SJCRH30 (cell line): ENCODE measurements around the gene DOK3. TPM values are rescaled to one million over a fixed set of nuclear protein-coding genes. Genes with fewer than 3 reads are reported as not detected.
A peak's percentile ranks its signal among the peaks of the same experiment; 100 is the strongest.

Experiments used
- DNase-seq, 2 experiments: peaks; one replicate each; pipeline ENCODE4 v3.0.0-alpha.2; 2015 to 2020
- H3K27ac ChIP-seq: fragments of 250-450 bp; sonication (Bioruptor Pico); 2 replicates; pipeline ENCODE4 v1.5.1; 2020; ENCODE audit warnings: mild to moderate bottlenecking, moderate library complexity
- H3K27me3 ChIP-seq: fragments of 250-450 bp; sonication (Bioruptor Pico); 2 replicates; pipeline ENCODE4 v1.5.1; 2020; ENCODE audit warnings: mild to moderate bottlenecking, moderate library complexity
- H3K36me3 ChIP-seq: fragments of 250-450 bp; sonication (Bioruptor Pico); 2 replicates; pipeline ENCODE4 v1.5.1; 2020; ENCODE audit warnings: mild to moderate bottlenecking, moderate library complexity
- H3K4me1 ChIP-seq: fragments of 250-450 bp; sonication (Bioruptor Pico); 2 replicates; pipeline ENCODE4 v1.5.1; 2020; ENCODE audit warnings: mild to moderate bottlenecking, moderate library complexity
- H3K4me3 ChIP-seq: fragments of 250-450 bp; sonication (Bioruptor Pico); 2 replicates; pipeline ENCODE4 v1.5.1; 2020; ENCODE audit warnings: mild to moderate bottlenecking, moderate library complexity
- H3K9me3 ChIP-seq: fragments of 250-450 bp; sonication (Bioruptor Pico); replicated peaks from 2 replicates; pipeline ENCODE4 v1.5.1; 2020; ENCODE audit warnings: mild to moderate bottlenecking, moderate library complexity
- total RNA-seq: library from RNA; depleted of rRNA; stranded (reverse); fragments of >200 nt; shearing (Covaris generic); gene quantifications from 2 replicates; pipeline ENCODE4 v1.2.3, GENCODE V29; 2014

DOK3 gene
- total RNA-seq, 1 experiment from 2014 or later: 6.2 TPM

DNA sequence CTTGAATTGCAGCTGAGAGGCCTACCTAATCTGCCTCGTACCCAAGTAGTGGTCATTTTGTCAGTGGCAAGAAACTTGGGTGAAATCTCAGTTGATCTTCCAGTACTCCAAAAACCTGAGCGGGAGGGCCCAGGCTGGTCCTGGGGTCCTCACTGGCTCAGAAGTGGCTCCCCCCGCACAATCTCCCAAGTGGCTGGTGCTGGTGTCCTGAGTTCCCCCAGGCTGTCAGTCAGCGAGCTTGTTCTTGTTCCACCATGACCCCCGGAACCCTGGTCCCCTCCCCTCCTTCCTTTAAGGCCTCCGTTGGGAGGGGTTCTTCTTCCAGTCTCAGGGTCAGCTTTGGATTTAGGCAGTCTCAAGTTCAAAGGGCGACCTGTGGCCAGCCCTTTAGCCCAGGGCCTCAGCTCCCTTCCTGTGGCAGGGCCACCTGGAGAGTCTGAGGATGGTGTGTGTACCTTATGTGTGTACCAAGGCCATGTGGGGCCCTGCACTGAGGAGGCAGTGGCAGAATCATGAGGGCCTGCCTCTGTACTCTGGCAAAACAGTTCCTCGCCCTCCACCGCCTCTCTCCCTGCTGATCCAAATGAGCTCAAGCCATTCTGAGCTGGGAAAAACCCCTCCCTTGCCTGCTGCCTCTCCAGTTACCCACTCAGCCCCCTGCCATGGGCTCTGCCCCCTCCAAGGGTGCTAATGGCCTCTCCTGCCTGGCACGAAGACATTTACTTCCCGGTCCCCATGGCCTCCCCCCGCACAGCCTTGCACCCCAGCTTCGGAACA is 31.7 kb downstream of the DOK3 start:
- no peak for DNase-seq
- H3K27ac ChIP-seq: no peak overlapping the region
- no peaks in the 10 kb centered on the region for H3K9me3 ChIP-seq
- no peaks in the 10 kb centered on the region for H3K27me3 ChIP-seq
- no peak overlapping the region for H3K4me3 ChIP-seq
- peaks cover 7% of the 10 kb centered on the region; the same call in 1 of the 2 replicates for H3K36me3 ChIP-seq
- H3K4me1 ChIP-seq: 0 out of 2 replicates have a peak, but pooled peaks cover 10% of the 10 kb centered on the region

DNA sequence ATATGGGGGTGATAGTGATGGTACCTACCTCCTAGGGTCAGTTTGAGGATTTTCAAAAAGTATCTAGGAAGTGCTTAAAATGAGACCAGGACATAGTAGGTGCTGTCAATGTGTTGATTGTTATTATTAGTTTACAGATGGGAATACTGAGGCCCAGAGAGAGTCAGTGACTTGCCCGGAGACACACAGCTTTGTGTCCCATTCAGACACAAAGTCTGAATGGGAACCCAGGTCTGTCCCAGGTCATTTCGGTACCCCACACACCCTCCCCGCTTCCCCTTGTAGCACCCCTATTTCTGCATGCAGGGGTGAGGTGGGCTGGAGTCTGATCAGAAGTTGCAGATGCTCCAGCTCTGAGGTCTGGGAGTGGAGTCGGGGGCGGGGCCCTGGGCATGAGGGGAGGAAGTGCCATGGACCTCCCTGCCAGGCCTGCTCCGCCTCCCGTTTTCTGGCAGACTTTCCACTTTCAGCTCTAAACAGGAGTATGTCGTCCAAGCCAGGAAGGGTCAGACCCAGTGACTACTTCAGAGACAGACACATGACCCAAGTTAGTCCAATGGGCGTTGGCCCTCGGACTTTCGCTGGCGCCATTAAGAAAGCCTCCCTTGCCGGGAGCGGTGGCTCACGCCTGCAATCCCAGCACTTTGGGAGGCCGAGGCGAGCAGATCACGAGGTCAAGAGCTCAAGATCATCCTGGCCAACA is 32.9 kb downstream of the DOK3 start:
- DNase-seq: no peak
- no peaks in the 10 kb centered on the region for H3K27me3 ChIP-seq
- peaks cover 11% of the 10 kb centered on the region for H3K36me3 ChIP-seq
- peaks cover 16% of the 10 kb centered on the region; the same call in 1 of the 2 replicates for H3K4me1 ChIP-seq
- no peak overlapping the region for H3K4me3 ChIP-seq
- no peak overlapping the region for H3K27ac ChIP-seq
- H3K9me3 ChIP-seq: no peaks in the 10 kb centered on the region

DNA sequence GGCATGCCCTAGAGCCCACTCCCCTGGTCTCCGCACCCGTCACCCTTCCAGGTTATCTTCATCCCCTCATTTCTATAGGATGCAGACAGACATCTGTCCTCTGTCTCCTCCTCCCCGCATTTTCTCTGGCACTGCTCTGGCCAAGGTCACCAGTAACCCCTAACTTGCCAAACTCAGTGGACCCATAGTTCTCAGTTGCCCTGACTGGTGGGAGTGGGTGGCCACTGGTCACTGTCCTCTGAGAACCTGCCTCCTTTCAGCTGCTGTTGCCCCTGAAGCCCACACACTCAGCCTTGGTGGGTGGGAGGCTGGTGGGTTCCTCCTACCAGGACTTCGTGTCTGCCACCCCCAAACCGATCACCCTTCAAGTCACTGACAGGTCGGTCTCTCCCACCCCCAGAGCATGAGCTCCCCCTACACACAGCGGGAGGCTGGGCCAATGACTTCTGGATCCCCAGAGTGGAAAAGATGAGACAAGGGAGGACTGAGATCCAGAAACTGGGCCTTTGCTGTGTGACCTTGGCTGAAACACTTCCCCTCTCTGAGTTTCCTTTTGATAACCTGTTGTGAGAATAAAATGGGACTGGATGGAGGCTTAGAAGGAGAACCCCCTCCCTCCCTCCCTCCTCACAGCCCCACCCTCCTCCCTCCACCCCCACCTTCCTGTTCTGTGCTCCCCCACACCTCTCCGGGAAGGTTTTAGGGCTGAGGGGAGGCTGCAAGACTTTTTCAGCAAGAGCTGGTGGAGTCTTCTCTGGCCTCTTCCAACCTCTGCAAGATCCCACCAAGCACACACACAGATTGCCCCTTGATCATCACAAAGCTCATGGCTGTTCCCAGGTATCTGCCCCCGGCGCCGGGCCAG is 33.8 kb downstream of the DOK3 start:
- H3K27me3 ChIP-seq: no peaks in the 10 kb centered on the region
- H3K9me3 ChIP-seq: no peaks in the 10 kb centered on the region
- H3K36me3 ChIP-seq: peaks cover 18% of the 10 kb centered on the region
- H3K4me1 ChIP-seq: peaks cover 24% of the 10 kb centered on the region
- H3K4me3 ChIP-seq: no peak overlapping the region
- no peak for DNase-seq
- H3K27ac ChIP-seq: no peak overlapping the region

DNA sequence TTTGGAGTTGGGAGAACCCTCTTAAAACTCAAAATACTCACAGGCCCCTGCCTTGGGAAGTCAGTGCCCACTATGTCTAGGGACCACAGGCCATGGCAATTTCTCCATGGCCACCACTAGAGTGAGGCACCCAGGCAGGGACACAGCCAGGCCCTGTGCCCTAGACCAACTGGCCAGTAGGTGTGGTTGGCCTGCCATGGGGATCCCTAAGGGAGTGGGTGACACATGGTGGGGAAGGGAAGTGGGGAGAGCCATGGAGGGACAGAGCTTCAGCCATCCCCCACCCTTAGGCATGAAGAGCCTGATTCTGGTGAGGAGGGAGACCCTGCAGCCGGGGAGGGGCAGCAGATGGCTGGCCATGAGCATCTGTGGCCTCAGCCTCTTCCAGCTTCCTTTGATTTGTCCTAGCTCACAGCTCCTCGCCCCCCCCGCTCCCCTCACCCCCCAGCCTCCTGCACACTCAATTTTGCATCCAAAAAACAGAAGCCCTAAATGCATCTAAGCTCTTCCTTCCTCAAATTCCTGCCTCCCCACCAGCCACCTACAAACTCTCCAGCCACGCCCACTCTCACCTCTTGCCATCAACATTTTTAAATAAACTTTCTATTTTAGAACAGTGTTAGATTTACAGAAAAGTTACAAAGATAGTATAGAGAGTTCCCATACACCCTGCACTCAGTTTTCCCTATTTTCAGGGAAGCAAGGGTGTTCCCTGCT is 34.6 kb downstream of the DOK3 start:
- no peak overlapping the region for H3K27ac ChIP-seq
- DNase-seq: no peak

DNA sequence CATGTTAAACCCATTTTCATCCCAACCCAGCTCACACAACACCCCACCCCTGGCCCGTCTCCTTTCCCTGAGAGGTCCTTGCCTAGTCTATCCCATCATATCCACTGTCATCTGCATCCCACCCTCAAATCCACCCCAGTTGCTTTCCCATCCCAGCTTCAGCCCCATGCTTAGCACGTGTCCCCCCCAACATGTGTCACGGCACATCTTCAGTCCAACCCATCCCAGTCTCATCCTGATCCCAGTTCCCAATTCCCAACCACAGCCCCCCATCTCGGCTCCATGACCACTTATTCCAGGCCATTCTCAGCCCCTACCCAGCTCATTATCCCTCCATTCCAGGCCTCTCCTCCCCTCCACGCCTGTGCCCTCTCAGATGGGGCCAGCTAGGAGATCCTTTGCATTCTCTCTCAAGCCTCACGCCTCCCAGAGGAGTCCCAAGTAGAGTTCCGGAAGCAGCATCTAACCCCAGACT is 35.6 kb downstream of the DOK3 start:
- Histone ChIP-seq H3K4me1 (peaks cover 31% of the 10 kb centered on the region), H3K9me3 (no peaks in the 10 kb centered on the region), H3K4me3 (no peak overlapping the region), H3K27ac (no peak overlapping the region), H3K27me3 (no peaks in the 10 kb centered on the region), H3K36me3 (peaks cover 33% of the 10 kb centered on the region)
- DNase-seq: no peak

More for the DNA sequence above, 34.6 kb downstream of the DOK3 start:
- H3K27me3 ChIP-seq: no peaks in the 10 kb centered on the region
- H3K36me3 ChIP-seq: peaks cover 26% of the 10 kb centered on the region
- H3K9me3 ChIP-seq: no peaks in the 10 kb centered on the region
- no peak overlapping the region for H3K4me3 ChIP-seq
- peaks cover 29% of the 10 kb centered on the region for H3K4me1 ChIP-seq

DNA sequence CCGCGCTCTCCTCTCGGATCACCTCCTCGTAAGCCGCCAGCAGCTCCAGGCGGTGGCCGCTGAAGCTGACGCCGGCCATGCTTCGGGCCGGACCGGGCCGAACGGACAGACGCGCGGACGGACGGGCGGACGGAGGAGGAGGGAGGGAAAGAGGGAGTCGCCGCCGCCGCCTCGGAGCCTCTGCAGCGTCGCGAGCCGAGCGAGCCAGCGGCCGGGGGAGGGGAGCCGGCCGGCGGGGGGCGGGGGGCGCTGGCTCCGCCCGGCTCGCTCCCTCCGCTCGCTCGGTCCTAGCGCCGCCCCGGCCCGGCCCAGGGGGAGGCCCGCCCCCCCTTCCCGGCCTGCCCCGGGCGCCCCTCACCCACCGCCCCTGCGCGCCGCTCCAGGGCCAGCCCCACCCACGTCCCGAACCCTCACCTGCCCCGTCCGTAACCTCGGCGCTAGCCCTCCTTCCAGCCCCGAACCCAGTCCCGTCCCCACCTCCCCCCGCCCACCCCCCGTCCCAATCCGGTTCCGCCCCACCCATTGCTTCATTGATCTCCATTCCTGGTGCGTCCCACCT is 36.1 kb downstream of the DOK3 start, which contains the start of gene DBN1:
TSS of gene DBN1 (minus strand) at position 192 of the 559 bp plus-strand sequence. CDS start at position 79, 113 bp downstream.
- H3K36me3 ChIP-seq: peaks cover 39% of the 10 kb centered on the region
- H3K27ac ChIP-seq: peak within 1 kb of the TSS; percentile 94
- H3K4me3 ChIP-seq: peak within 1 kb of the TSS; percentile 90
- no peaks in the 10 kb centered on the region for H3K9me3 ChIP-seq
- DNase-seq: peak; percentile 56 to 79
- H3K4me1 ChIP-seq: peaks cover 31% of the 10 kb centered on the region
- no peaks in the 10 kb centered on the region for H3K27me3 ChIP-seq

DNA sequence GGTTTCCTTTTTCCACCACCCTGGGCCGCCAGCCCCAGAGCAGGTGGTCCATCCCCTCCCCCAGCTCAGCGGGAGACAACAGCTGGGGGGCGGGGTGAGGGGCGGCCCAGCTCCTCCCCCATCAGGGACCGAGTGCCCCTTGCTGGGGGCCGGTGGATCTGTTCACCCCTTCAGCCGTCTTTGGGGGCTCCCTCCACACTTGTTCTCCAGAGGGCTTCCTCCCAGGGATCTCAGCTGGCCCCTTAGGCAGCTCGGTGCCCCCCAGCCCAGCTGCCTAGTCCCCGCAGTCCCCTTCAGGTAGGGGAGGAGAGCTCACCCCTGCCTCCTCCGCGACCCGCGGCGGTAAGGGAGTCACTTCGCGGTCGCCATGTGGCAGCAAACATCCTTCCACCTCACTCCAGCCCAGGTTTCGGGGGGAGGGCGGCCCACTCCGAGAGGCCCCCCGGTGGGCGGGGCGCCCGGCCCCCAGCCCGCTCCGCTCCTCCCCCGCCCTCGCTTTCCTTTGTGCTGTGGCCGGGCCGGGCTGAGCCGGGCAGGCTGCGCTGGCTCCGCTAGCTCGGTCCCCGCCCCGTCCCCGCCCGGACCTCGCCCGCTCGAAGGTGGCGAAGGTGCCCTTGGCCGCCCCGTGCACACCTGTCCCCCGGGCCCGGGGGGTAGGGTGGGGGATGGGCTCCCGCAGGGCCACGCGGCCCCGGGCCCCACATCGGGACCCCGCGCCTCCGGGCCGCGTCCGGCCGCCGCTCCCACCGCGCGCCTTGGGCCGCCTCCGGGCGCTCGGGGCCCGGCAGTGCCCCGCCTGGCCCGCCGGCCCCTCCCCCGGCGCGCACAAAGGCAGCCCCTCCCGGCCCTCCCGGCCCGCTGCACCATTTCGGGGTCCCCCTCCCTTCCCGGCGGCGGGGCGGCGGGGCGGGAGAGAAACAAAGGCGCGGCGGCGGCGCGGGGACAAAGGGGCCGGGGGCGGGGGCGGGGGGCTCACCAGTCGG is 36.9 kb downstream of the DOK3 start:
- Histone ChIP-seq H3K27me3 (no peaks in the 10 kb centered on the region), H3K9me3 (no peaks in the 10 kb centered on the region), H3K4me3 (peak overlapping the region; percentile 90), H3K27ac (peak overlapping the region; percentile 94), H3K4me1 (peaks cover 31% of the 10 kb centered on the region), H3K36me3 (peaks cover 45% of the 10 kb centered on the region)
- DNase-seq: peak; percentile 86 to 90

DNA sequence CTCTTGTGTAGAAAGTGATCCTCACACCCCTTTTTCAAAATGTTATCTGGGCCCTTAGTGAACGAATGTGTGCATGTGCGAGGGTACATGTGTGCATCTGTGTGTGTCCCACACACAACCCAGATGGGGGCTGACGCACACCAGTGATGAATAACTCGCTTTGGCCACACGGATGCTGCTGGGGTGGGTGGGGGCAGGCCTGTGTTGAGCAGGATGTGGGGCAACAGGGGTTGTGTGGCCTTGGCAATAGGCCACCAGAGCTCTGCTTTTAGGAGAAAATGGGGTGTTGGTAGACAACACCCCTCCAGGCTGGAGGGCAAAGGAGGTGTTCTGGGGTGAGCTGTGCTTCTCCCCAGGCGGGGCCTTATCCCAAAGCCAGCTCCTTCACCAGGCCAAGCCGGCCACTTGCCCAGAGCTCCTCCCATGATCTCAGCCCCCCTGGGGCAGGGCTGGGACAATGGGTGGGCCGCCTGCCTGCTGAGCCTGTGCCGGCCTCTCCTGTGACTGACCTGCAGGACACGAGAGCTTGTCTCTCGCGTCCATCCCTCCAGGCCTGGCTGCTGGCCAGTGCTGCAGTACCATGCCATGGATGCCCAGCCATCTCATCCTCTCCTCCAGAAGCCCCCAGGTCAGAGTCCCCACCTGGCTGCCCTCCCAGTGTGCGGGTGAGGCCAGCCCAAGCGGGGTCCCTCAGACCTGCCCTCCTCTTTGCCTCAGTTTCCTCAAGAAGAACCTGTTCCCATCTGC is 37.8 kb downstream of the DOK3 start:
- Histone ChIP-seq H3K9me3 (no peaks in the 10 kb centered on the region), H3K4me1 (peaks cover 31% of the 10 kb centered on the region), H3K27ac (peak overlapping the region; percentile 94), H3K36me3 (peaks cover 54% of the 10 kb centered on the region), H3K4me3 (peak overlapping the region; percentile 90), H3K27me3 (no peaks in the 10 kb centered on the region)
- peak in 1 of 2 experiments; percentile 58 for DNase-seq

DNA sequence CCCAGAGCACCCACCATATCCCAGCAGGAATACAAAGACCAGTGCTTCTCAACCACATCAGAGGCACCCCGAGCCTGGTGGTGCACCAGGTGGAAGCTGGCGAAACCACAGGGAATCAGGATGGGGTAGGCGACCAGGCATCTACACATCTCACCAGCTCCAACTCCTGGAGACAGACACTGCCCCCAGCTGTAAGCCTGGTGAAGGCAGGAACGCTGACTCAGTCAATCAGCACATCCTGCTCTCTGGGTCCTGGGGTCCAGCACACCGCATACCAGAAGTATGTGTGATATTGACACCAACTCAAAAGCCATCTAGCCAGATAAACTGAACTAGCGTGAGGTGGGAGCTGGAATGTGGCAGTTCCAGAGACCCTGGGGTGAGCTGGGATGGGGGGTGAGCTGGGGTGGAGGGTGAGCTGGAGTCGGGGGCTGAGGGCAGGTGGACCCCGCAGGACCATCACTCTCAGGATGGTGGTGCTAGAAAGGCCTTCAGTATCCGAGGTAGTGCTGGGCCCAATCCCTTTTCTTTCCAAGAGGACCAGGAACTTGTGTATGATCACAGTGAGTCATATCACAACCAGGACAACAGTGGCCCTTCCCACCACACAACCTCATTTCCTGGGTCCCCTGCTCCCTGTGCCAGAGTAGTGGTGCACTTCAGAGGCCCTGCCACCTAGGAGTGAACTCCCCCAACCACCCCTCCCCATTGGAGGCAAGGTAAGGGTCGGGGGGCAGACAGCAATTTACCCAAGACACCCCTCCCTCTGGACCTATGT is 38.7 kb downstream of the DOK3 start:
- DNase-seq: no peak
- Histone ChIP-seq H3K36me3 (peaks cover 62% of the 10 kb centered on the region), H3K27ac (peak overlapping the region; percentile 51)

DNA sequence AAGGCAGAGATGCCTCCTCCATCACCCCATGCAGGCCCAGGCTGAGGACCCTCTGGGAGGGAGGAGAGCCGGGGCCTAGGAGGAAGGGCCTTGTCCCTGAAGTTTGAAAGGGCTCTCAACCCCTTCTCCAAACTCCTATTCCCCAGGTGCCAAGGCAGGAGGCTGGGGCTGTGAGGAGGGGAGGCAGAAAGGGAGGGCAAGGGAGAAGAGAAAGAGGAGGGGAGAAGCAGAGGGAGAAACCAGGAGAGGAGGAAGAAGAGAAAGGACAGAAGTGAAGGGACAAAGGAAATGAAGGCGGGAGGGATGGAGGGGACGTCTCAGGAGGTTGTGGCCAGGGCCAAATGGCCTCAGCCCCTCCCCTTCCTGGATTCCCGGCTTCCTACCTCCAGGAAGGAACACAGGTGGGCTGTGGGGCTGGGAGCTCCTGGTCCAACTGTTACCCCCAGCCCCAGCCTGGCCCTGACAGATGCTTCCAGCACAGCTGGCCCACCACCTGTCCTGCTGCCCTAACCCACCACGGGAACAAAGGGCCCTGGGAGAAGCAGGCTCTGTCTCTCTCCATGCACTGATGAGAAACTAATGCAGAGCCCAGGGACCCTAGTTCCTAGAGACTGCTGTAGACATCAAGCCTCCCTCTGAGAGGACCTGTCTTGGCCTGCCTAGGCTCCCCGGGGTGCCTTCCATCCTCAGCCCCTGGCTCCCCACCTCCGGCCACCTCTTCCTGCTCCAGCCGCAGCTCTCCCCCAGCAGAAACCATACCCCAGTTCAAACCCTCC is 39.7 kb downstream of the DOK3 start:
- peak in 1 of 2 experiments; percentile 65 for DNase-seq
- 0 out of 2 replicates have a peak, but pooled peaks cover 3% of the 10 kb centered on the region for H3K9me3 ChIP-seq
- H3K36me3 ChIP-seq: peaks cover 73% of the 10 kb centered on the region
- no peak overlapping the region for H3K4me3 ChIP-seq
- H3K27me3 ChIP-seq: no peaks in the 10 kb centered on the region
- peaks cover 31% of the 10 kb centered on the region for H3K4me1 ChIP-seq
- peak overlapping the region; percentile 51 for H3K27ac ChIP-seq

More for the DNA sequence above, 38.7 kb downstream of the DOK3 start:
- H3K4me1 ChIP-seq: peaks cover 31% of the 10 kb centered on the region
- no peaks in the 10 kb centered on the region for H3K9me3 ChIP-seq
- no peak overlapping the region for H3K4me3 ChIP-seq
- no peaks in the 10 kb centered on the region for H3K27me3 ChIP-seq
